Measurements from ENCODE around the gene DDX19B.

DNA sequence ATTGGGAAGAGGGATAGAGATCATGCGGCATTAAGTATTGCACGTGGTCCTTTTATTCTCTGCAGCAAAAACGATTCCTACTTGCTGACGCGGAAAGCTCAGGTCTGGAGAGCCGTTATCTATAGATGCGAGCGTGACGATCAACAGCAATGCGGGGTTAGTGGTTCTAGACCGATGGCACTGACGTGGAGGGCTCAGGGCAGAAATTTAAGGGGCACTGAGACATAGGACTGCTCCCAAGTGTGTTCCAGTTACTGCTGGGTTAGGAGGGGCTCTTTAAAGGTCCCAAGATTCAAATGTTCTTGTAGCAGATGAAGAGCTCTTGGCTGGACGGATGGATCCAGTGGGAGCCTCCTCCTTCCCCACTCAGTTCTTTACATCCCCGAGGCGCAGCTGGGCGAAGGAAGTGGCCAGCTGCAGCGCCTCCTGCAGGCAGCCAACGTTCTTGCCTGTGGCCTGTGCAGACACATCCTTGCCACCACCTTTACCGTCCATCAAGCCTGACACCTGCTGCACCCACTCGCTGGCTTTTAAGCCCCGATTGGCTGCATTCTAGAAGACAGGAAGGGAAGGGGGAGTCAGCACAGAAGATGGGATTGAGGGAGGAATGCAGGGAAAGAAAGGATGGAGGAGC is 46.5 kb upstream of the DDX19B start:
- TF ChIP-seq EZH2phosphoT487 (IDR thresholded peaks at IDR 0.05; ENCODE audit: insufficient read depth, low read depth) (no peak), EZH2 (IDR thresholded peaks at IDR 0.05; ENCODE audit: insufficient read depth, poor library complexity, severe bottlenecking) (no peak)
